ENCODE results near the gene PCDHGB1. TPM values are rescaled to one million over a fixed set of nuclear protein-coding genes. Genes with fewer than 3 reads are reported as not detected.
"Not testable (repeated sequence)": the region's sequence is repeated elsewhere in the genome, so short reads cannot be mapped to it uniquely, and the experiment has no call there.

The PCDHGB1 gene
- polyA plus RNA-seq, 1 experiment, result 2.2 TPM

GRCh38 chr5:141374627-141375026, 24.7 kb downstream of the PCDHGB1 start:
- ChIA-PET CTCF (interaction anchor here (0.9 to 2.2 kb wide), 16 partner anchors 10 to 193 kb away, joined by 3 to 14 read pairs (median 4); partner anchors contain the start of genes PCDHGA10, PCDHGA11, PCDHGA4 and PCDHGA5), POLR2A (no interaction called here)
- no peaks in the 10 kb centered on the region; the same call in 1 of the 2 replicates for H3K27me3 ChIP-seq (ENCODE audit: control insufficient read depth, insufficient read depth, low read length)
- DNase-seq (ENCODE audit: low read depth), result no peak
- TF ChIP-seq CTCF (IDR thresholded peaks at IDR 0.05; ENCODE audit: insufficient read depth, low read depth, low read length), result no peak
- no peak overlapping the region for H3K4me3 ChIP-seq (ENCODE audit: low read depth, low read length)
- H3K36me3 ChIP-seq (ENCODE audit: control insufficient read depth, insufficient read depth, low read length), result no peaks in the 10 kb centered on the region

- CTCF ChIA-PET, result interaction anchor here (0.9 to 1.9 kb wide), 5 partner anchors 11 to 192 kb away, joined by 3 to 7 read pairs (median 4); partner anchors contain the start of gene TAF7
- DNase-seq (ENCODE audit: low read depth); H3K27me3 ChIP-seq (ENCODE audit: control insufficient read depth, insufficient read depth, low read length); POLR2A ChIA-PET; H3K4me3 ChIP-seq (ENCODE audit: low read depth, low read length); H3K36me3 ChIP-seq (ENCODE audit: control insufficient read depth, insufficient read depth, low read length): not testable (repeated sequence)
These were observed 25.7 kb downstream of the PCDHGB1 start for GRCh38 chr5:141375444-141376155.

- DNase-seq (ENCODE audit: low read depth), result no peak
- TF ChIP-seq CTCF (IDR thresholded peaks at IDR 0.05; ENCODE audit: insufficient read depth, low read depth, low read length), result peak; percentile 68
- Histone ChIP-seq H3K4me3 (ENCODE audit: low read depth, low read length) (peak within 1 kb of the TSS; percentile 54), H3K36me3 (ENCODE audit: control insufficient read depth, insufficient read depth, low read length) (no peaks in the 10 kb centered on the region; the same call in 1 of the 2 replicates), H3K27me3 (ENCODE audit: control insufficient read depth, insufficient read depth, low read length) (no peaks in the 10 kb centered on the region)
- POLR2A ChIA-PET, result interaction anchor here (0.6 kb wide), 1 partner anchor 135 kb away, joined by 8 read pairs; no protein-coding TSS in a partner anchor
- CTCF ChIA-PET, result interaction anchor here (0.8 to 1.6 kb wide), 8 partner anchors 12 to 183 kb away, joined by 3 to 11 read pairs (median 4); partner anchors contain the start of genes PCDHGA2, PCDHGA5, PCDHGB5 and TAF7
These were observed 32.8 kb downstream of the PCDHGB1 start, which contains the start of gene PCDHGA7 for GRCh38 chr5:141382469-141383294. PCDHGA7 (plus strand) TSS chr5:141382742; CDS start chr5:141382900, 158 bp downstream.

GRCh38 chr5:141383345-141383744, 33.4 kb downstream of the PCDHGB1 start:
- no peaks in the 10 kb centered on the region for H3K27me3 ChIP-seq (ENCODE audit: control insufficient read depth, insufficient read depth, low read length)
- TF ChIP-seq CTCF (IDR thresholded peaks at IDR 0.05; ENCODE audit: insufficient read depth, low read depth, low read length), result no peak
- H3K4me3 ChIP-seq (ENCODE audit: low read depth, low read length), result peak overlapping the region; percentile 54
- H3K36me3 ChIP-seq (ENCODE audit: control insufficient read depth, insufficient read depth, low read length), result no peaks in the 10 kb centered on the region; the same call in 1 of the 2 replicates
- no peak for DNase-seq (ENCODE audit: low read depth)
- POLR2A ChIA-PET, result interaction anchor here (0.6 kb wide), 1 partner anchor 135 kb away, joined by 8 read pairs; no protein-coding TSS in a partner anchor
- CTCF ChIA-PET, result interaction anchor here (0.8 to 1.6 kb wide), 8 partner anchors 12 to 183 kb away, joined by 3 to 11 read pairs (median 4); partner anchors contain the start of genes PCDHGA2, PCDHGA5, PCDHGB5 and TAF7

- Histone ChIP-seq H3K4me3 (ENCODE audit: low read depth, low read length) (no peak overlapping the region), H3K27me3 (ENCODE audit: control insufficient read depth, insufficient read depth, low read length) (no peaks in the 10 kb centered on the region), H3K36me3 (ENCODE audit: control insufficient read depth, insufficient read depth, low read length) (no peaks in the 10 kb centered on the region; the same call in 1 of the 2 replicates)
- ChIA-PET POLR2A (no interaction called here), CTCF (interaction anchor here (4.1 kb wide), 1 partner anchor 14 kb away, joined by 16 read pairs; the partner anchor contains the start of gene PCDHGB3)
- DNase-seq (ENCODE audit: low read depth), result no peak
- no peak for TF ChIP-seq CTCF (IDR thresholded peaks at IDR 0.05; ENCODE audit: insufficient read depth, low read depth, low read length)
These were observed 34.8 kb downstream of the PCDHGB1 start for GRCh38 chr5:141384471-141385267.
